Measurements from ENCODE around the gene OOSP1.
"Not testable (repeated sequence)": the region's sequence is repeated elsewhere in the genome, so short reads cannot be mapped to it uniquely, and the experiment has no call there.

The OOSP1 gene

DNA sequence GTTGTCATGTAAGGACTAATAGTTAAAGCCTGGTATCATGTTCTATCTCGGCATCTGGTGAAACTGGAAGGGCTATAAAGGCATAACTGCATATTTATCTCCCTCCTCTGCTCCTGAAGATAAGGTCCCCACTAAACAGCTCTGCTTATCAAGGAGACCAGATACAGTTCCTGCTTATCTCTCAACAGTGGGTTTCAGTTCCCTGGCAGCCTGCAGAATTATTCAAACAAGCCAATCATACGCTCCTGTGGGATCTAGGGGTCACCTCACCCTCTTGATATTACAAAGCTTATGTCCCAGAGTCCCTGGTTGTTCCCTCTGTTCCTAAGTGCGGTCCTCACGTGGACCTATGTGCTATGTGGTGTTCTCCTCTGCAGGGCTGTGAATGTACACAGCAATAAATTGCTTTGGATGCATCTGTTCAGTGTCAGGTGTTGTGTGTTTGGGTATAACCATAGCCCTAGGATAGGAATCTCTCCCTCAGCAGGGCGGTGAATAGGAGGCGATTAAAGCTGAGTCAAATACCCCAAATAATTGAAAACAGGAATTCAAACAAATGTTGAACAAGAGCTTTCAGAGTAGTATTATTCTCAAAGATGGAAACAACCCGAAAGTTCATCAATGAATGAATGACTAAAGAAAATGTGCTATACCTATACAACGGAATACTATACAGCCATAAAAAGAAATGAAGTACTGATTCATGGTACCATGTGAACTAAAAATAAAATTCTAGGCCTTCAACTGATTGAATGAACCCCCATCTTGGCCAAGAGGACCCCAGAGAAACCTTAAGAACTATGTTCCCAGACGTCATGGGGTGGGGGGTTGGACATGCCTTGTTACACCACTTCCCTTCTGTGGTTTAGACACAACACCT is 22.5 kb downstream of the OOSP1 start:
- DNase-seq (ENCODE audit: low read depth): no peak

DNA sequence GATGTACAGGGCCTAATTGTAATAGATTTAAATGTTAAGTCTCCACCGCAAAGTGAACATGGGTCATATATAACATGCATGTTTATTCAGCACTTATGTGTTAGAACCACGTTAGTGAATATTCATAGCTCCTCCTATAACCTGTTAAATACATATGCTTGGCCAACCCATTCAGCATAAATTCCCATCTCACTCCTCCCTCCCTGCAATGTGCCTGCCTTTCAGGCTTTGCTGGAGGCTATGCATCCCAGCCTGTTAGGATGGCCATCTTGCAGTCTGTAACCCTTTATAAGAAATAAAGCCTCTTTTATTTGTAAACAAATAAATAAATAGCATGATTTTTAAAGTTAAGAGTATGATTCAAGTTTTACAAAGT is 23.9 kb downstream of the OOSP1 start:
- DNase-seq (ENCODE audit: low read depth): no peak

DNA sequence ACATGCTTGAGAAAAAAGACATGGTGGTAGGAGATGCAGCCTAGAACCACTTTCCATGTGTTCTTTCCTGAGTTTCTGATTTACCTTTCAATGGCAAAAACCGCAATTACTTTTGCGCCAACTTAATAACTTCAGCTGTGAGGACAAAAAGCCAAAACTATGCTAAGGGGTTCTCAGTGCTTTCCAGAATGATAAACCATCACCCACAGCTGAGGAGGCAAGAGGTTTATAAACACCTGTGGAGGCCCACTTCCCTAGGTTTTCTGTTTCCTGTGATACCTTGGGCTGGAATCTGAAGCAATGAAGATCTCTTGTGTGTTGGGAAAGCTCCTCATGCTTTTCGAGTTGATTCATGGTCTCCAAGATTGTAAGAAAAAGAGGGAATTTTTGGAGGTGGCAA is 25.5 kb downstream of the OOSP1 start, which contains the start of gene OOSP4A:
Gene OOSP4A, plus strand, starts transcription at position 301 of the 400 bp plus-strand sequence. Its CDS starts 0 bp downstream, at position 301.
- no peak for DNase-seq (ENCODE audit: low read depth)

GRCh38 chr11:59965424-59965823 is 27.2 kb downstream of the OOSP1 start:
- no peak for DNase-seq (ENCODE audit: low read depth)

DNA sequence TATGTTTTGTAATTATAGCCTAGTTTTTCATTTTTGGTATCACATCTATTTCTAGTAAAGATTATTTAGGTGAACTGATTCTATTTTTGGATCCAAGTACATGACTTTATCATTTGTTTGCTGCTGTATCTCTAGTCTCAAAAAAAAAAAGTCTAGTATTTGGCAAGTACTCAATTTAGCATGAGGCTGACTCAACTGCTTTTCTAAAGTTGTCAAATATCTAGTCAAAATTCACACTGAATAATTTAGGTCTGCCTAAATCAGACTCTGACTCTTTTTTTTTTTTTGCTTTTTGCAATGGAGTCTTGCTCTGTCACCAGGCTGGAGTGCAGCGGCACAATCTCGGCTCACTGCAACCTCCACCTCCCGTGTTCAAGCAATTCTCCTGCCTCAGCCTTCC is 28.0 kb downstream of the OOSP1 start:
- no peak for DNase-seq (ENCODE audit: low read depth)

DNA sequence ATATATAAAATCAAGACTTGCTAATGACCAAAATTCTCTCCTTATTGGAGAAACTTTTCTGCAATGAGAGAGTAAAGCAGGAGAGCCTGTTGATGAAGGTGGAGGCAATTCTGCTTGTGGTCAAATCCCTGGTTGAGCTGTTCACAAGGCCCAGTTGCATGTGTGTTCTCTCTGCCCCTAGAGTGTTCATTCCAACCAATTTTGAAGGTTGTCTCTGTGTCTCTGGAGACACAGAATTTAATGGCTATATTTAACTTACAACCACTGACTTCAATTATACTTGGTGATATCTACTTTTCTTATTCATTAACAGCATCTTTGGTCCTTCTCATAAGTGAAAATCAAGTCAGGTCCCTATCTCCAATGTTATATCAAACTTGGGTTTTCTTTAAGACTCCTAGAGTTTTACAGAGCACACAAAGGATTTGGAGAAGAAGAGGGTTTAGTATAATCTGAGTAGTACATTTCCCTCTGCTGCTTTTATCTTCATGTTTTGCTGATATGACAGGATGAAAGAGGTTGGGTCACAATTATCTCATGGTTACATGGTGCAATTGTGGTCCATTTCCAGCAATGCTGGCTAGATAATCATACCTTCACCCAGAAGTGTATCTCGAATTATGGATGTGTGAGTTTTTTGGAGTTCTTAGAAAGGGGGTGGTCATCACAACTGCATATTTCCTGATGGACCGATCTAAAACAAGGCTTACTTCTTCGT is 29.6 kb downstream of the OOSP1 start:
- no peak for DNase-seq (ENCODE audit: low read depth)

- no peak for DNase-seq (ENCODE audit: low read depth)
Measured at GRCh38 chr11:59968395-59968783, 30.2 kb downstream of the OOSP1 start.

DNA sequence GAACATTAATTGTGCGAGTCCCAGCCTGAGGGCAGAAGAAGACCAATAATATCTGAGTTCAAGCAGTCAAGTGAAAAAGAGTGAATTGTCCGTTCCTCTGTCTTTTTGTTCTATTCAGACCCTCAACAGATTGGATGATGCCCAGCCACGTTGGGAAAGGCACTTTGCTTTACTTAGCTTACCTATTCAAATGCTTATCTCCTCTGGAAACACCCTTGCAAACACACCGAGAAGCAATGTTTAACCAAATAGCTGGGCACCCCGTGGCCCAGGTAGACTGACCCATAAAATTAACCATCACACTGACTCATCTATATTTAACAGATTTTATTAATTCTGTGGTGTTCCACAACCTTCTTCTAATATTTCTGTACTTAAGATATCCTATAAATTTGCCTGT is 34.9 kb downstream of the OOSP1 start:
- no peak for DNase-seq (ENCODE audit: low read depth)

GRCh38 chr11:59981106-59981770 is 43.0 kb downstream of the OOSP1 start:
- DNase-seq (ENCODE audit: low read depth): no peak

- DNase-seq (ENCODE audit: low read depth): not testable (repeated sequence)
Measured at GRCh38 chr11:59982037-59982436, 43.8 kb downstream of the OOSP1 start.

GRCh38 chr11:59983212-59983611 is 45.0 kb downstream of the OOSP1 start:
- DNase-seq (ENCODE audit: low read depth): no peak

- DNase-seq (ENCODE audit: low read depth): no peak
Measured at GRCh38 chr11:59984368-59984767, 46.1 kb downstream of the OOSP1 start.

DNA sequence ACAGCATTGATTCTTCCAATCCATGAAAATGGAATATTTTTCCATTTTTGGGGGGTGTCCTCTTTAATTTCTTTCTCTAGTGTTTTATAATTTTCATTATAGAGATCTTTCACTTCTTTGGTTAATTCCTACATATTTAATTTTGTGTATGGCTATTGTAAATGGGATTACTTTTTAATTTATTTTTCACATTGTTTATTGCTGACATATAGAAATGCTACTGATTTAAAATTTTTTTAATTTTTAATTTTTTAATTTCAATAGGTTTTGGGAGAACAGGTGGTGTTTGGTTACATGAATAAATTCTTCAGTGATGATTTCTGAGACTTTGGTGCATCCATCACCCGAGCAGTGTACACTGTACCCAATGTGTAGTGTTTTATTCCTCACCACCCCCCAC is 52.2 kb downstream of the OOSP1 start:
- DNase-seq (ENCODE audit: low read depth): no peak

DNA sequence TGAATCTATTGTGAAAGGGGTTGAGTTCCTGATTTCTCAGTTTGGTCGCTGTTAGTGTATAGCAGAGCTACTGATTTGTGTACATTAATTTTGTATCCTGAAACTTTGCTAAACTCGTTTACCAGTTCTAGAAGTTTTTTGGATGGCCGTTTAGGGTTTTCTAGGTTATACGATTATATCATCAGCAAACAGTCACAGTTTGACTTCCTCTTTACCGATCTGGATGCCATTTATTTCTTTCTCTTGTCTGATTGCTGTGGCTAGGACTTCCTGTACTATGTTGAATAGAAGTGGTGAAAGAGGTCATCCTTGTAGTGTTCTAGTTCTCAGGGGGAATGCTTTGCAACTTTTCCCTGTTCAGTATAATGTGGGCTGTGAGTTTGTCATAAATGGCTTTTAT is 54.2 kb downstream of the OOSP1 start:
- no peak for DNase-seq (ENCODE audit: low read depth)

GRCh38 chr11:59997800-59998199 is 59.6 kb downstream of the OOSP1 start:
- DNase-seq (ENCODE audit: low read depth): no peak

GRCh38 chr11:59999691-60000090 is 61.5 kb downstream of the OOSP1 start:
- no peak for DNase-seq (ENCODE audit: low read depth)

DNA sequence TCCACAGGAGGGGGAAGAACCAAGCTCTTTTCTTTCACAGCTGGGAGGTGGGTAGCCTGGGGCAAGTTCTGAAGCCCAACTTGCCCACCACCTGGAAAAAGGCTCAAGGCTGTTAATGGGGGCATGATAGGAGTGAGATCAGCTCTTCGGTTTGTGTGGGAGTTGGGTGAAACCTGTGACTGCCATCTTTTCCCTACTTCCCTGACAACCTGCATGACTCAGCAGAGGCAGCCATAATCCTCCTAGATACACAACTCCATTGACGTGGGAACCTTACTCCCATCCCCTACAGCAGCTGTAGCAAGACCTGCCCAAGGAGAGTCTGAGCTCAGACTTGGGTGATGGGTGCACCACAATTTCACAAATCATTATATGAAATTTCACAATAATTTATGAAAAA is 65.5 kb downstream of the OOSP1 start:
- no peak for DNase-seq (ENCODE audit: low read depth)

DNA sequence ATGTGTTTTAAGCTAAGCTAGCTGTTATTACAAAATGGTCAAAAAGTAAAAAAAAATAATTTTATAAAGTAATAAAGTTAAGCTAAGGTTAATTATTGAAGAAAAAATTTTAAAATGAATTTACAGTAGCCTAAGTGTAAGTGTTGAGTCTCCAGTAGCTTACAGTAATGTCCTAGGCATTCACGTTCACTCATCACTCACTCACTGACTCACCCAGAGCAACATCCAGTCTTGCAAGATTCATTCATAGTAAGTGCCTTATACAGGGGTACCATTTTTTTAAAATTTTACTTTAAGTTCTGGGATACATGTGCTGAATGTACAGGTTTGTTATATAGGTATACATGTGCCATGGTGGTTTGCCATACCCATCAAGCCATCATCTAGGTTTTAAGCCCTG is 67.1 kb downstream of the OOSP1 start:
- DNase-seq (ENCODE audit: low read depth): no peak
